Suprapubic skin (tissue), 3 donors: Measurements from ENCODE around the gene IGSF23.

Experiments
- POLR2A ChIP-seq, 2 donors: fragments of 450-650 bp; IDR thresholded peaks; one replicate each; pipeline ENCODE4 v1.6.1; 2017; ENCODE audit warnings: antibody characterized with exemption in 2 of 2, mild to moderate bottlenecking in 2 of 2, moderate library complexity in 2 of 2
- TF ChIP-seq, protein P1 (sequence below), 2 donors: fragments of 200-600 bp in 1 of 2; fragments of 450-650 bp in 1 of 2; sonication (generic) in 1 of 2; IDR thresholded peaks; one replicate each; pipeline ENCODE4 v1.5.1; 2016 to 2019; ENCODE audit warnings: antibody characterized with exemption in 2 of 2, mild to moderate bottlenecking in 1 of 2, moderate library complexity in 1 of 2

DNA sequence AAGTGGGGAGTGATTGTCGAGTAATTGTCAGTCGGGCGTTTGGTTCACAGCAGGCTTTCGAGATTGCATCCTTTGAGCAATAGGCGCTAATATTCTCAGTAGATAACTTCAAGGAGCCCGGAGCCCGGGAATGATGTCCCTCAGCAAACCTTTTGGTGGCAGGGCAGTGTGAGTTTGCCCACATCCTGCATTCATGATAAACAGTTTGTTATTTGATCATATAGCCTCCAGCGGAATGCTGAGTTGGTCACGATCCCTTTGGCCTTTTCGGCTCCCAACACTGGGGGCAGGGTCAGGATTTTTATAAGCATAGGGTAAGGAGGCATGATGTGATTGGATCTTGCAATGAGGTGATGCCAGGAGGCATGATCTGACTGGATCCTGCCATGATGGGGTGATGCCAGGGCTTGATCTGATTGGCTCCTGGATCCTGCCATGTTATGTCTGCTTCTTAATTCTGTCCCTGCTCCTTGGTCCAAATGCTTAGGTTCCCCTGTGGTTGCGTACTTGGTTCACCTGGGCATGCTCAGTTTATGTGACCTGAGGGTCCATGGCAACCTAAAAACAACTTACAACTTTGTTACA, 38.2 kb upstream of the IGSF23 start:
- TF ChIP-seq, protein P1, sequence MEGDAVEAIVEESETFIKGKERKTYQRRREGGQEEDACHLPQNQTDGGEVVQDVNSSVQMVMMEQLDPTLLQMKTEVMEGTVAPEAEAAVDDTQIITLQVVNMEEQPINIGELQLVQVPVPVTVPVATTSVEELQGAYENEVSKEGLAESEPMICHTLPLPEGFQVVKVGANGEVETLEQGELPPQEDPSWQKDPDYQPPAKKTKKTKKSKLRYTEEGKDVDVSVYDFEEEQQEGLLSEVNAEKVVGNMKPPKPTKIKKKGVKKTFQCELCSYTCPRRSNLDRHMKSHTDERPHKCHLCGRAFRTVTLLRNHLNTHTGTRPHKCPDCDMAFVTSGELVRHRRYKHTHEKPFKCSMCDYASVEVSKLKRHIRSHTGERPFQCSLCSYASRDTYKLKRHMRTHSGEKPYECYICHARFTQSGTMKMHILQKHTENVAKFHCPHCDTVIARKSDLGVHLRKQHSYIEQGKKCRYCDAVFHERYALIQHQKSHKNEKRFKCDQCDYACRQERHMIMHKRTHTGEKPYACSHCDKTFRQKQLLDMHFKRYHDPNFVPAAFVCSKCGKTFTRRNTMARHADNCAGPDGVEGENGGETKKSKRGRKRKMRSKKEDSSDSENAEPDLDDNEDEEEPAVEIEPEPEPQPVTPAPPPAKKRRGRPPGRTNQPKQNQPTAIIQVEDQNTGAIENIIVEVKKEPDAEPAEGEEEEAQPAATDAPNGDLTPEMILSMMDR (IDR thresholded peaks at IDR 0.05), result no peak
- no peak for TF ChIP-seq POLR2A (IDR thresholded peaks at IDR 0.05)
